Measurements from ENCODE around the gene ZCCHC14. TPM values are rescaled to one million over a fixed set of nuclear protein-coding genes. Genes with fewer than 3 reads are reported as not detected.
A peak's percentile ranks its signal among the peaks of the same experiment; 100 is the strongest.
"Not testable (repeated sequence)": the region's sequence is repeated elsewhere in the genome, so short reads cannot be mapped to it uniquely, and the experiment has no call there.

The ZCCHC14 gene
- total and polyA plus RNA-seq, 4 donors, result 7.4 to 31.1 (median 19.3) TPM

DNA sequence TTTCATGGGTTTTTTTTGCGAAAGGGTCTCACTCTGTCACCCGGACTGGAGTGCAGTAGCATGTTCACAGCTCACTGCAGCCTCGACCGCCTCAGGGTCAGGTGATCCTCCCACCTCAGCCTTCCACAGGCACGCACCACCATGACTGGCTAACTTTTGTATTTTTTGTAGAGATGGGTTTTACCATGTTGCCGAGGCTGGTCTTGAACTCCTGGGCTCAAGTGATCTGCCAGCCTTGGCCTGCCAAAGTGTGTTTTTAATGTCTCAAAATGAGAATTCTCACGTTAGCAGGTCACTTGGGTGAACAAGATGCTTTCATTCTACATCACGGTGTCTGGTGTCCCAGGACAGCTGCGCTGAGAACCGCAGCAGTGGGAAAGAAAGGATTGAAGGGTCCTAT, 112.4 kb downstream of the ZCCHC14 start:
- TF ChIP-seq, protein P1, sequence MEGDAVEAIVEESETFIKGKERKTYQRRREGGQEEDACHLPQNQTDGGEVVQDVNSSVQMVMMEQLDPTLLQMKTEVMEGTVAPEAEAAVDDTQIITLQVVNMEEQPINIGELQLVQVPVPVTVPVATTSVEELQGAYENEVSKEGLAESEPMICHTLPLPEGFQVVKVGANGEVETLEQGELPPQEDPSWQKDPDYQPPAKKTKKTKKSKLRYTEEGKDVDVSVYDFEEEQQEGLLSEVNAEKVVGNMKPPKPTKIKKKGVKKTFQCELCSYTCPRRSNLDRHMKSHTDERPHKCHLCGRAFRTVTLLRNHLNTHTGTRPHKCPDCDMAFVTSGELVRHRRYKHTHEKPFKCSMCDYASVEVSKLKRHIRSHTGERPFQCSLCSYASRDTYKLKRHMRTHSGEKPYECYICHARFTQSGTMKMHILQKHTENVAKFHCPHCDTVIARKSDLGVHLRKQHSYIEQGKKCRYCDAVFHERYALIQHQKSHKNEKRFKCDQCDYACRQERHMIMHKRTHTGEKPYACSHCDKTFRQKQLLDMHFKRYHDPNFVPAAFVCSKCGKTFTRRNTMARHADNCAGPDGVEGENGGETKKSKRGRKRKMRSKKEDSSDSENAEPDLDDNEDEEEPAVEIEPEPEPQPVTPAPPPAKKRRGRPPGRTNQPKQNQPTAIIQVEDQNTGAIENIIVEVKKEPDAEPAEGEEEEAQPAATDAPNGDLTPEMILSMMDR (IDR thresholded peaks at IDR 0.05; ENCODE audit: control extremely low read depth, extremely low read depth), result no peak
- peak overlapping the region in 1 of 2 donors; percentile 22 for H3K27ac ChIP-seq (ENCODE audit: low read depth in 1 of 2, low read length in 1 of 2)
- no peaks in the 10 kb centered on the region for H3K9me3 ChIP-seq (ENCODE audit: control insufficient read depth in 4 of 4, insufficient read depth in 3 of 4, low read length in 3 of 4)
- no peak overlapping the region for H3K9ac ChIP-seq (ENCODE audit: insufficient read depth in 1 of 2, low read length in 2 of 2)
- DNase-seq, result no peak
- no peaks in the 10 kb centered on the region for H3K27me3 ChIP-seq (ENCODE audit: control insufficient read depth in 3 of 3, insufficient read depth in 3 of 3, low read length in 2 of 3)
- WGBS, 2 donors, result 91 to 93% methylated on average over 10 of the region's 10 CpGs
- peaks cover 2 to 18% (median 14%) of the 10 kb centered on the region in 5 donors for H3K4me1 ChIP-seq (ENCODE audit: control insufficient read depth in 5 of 5, insufficient read depth in 5 of 5, low read length in 5 of 5)
- H3K4me3 ChIP-seq, result no peak overlapping the region
- peaks cover 0 to 2% (median 0%) of the 10 kb centered on the region in 4 donors for H3K36me3 ChIP-seq (ENCODE audit: control insufficient read depth in 4 of 4, insufficient read depth in 4 of 4, low read length in 4 of 4)
- ATAC-seq (ENCODE audit: insufficient read depth, low FRiP score), result no peak

DNA sequence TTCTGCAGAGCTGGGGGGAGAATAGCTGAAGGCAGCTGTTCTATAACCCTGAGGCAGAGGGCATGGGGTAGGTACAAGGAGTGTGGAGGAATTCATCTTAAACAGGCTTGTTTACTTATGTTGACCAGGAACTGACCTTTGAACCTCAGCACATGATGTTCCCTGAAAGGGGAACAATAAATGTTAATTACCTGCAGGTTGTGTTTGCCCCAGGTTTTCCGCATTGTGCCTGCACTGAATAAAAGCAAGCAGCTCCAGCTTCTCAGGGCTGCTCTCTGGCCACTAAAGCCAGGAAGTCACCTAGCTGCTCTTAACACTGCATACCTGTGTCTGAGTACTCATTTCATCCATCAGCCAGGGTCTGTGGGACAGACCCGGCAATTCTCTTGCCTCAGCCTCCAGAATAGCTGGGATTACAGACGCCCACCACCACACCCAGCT, 113.5 kb downstream of the ZCCHC14 start:
- DNase-seq; H3K36me3 ChIP-seq (ENCODE audit: control insufficient read depth in 4 of 4, insufficient read depth in 4 of 4, low read length in 4 of 4); H3K4me3 ChIP-seq; H3K9me3 ChIP-seq (ENCODE audit: control insufficient read depth in 4 of 4, insufficient read depth in 3 of 4, low read length in 3 of 4); H3K27me3 ChIP-seq (ENCODE audit: control insufficient read depth in 3 of 3, insufficient read depth in 3 of 3, low read length in 2 of 3); H3K27ac ChIP-seq (ENCODE audit: low read depth in 1 of 2, low read length in 1 of 2); ATAC-seq (ENCODE audit: insufficient read depth, low FRiP score); H3K9ac ChIP-seq (ENCODE audit: insufficient read depth in 1 of 2, low read length in 2 of 2): not testable (repeated sequence)
- peaks cover 2 to 18% (median 10%) of the 10 kb centered on the region in 5 donors for H3K4me1 ChIP-seq (ENCODE audit: control insufficient read depth in 5 of 5, insufficient read depth in 5 of 5, low read length in 5 of 5)
- WGBS, 2 donors, result 92 to 94% methylated on average over 3 of the region's 3 CpGs

DNA sequence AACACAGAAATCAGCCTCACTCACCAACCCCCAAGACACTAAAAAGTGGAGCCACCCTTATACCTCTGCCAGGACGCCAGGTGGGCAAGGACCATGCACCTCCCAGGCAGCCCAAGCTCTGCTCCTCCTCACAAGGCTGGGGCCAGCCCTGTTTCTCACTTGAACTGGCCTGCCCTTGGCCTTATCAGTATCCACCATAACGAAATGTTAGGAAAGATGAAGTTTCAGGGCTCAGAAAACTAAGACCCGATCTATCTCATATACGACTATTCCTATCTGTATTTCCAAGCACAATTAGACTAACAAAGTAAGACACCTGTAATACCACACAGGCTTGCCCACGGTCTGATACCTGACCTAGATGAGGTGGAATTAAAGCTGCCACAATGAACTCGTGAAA, 116.2 kb downstream of the ZCCHC14 start:
- no peaks in the 10 kb centered on the region for H3K9me3 ChIP-seq (ENCODE audit: control insufficient read depth in 4 of 4, insufficient read depth in 3 of 4, low read length in 3 of 4)
- H3K4me3 ChIP-seq, result no peak overlapping the region
- peaks cover 0 to 4% (median under 1%) of the 10 kb centered on the region in 4 donors for H3K36me3 ChIP-seq (ENCODE audit: control insufficient read depth in 4 of 4, insufficient read depth in 4 of 4, low read length in 4 of 4)
- H3K4me1 ChIP-seq (ENCODE audit: control insufficient read depth in 5 of 5, insufficient read depth in 5 of 5, low read length in 5 of 5), result peaks cover 0 to 10% (median 2%) of the 10 kb centered on the region in 5 donors
- H3K27ac ChIP-seq (ENCODE audit: low read depth in 1 of 2, low read length in 1 of 2), result peak overlapping the region in 1 of 2 donors; percentile 80
- H3K27me3 ChIP-seq (ENCODE audit: control insufficient read depth in 3 of 3, insufficient read depth in 3 of 3, low read length in 2 of 3), result no peaks in the 10 kb centered on the region
- WGBS, 2 donors, result 96% methylated on average over 6 of the region's 6 CpGs
- TF ChIP-seq, protein P1 (IDR thresholded peaks at IDR 0.05; ENCODE audit: control extremely low read depth, extremely low read depth), result no peak
- ATAC-seq (ENCODE audit: insufficient read depth, low FRiP score), result no peak
- no peak for DNase-seq
- no peak overlapping the region for H3K9ac ChIP-seq (ENCODE audit: insufficient read depth in 1 of 2, low read length in 2 of 2)

DNA sequence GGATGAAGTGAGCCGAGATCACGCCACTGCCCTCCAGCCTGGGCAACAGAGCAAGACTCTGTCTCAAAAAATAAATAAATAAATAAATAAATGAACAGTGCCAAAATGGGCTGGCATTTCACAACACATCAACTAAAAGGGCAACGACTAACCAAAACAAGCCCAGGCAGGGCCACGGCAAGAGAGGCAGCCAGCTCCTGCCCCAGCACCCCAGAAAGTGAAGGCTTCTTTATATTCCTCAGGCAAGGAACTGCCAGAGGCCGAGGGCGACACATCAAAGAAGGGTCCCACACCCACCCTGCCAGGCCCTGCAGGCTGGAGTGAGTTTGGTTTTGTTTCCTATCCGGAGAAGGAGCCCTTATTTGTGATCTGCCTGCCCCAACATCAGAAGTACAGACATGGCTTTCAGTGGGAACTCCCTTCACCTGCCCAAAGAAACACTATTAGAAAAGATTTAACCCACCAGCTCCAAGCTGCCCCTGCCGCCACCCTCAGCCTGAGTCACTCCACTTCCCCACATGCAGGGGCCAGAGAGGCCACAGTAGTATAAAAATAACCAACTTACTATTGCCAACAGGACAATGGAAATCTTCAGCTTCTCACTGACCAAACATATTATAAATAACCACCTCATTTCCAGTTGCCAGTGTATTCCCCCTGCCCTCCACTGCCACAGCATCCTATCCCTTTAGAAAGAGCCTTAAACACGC, 117.2 kb downstream of the ZCCHC14 start:
- H3K9me3 ChIP-seq (ENCODE audit: control insufficient read depth in 4 of 4, insufficient read depth in 3 of 4, low read length in 3 of 4), result no peaks in the 10 kb centered on the region
- WGBS, 2 donors, result 77 to 86% methylated on average over 9 of the region's 9 CpGs
- H3K9ac ChIP-seq (ENCODE audit: insufficient read depth in 1 of 2, low read length in 2 of 2), result no peak overlapping the region
- H3K27ac ChIP-seq (ENCODE audit: low read depth in 1 of 2, low read length in 1 of 2), result peak overlapping the region in 1 of 2 donors; percentile 80
- H3K36me3 ChIP-seq (ENCODE audit: control insufficient read depth in 4 of 4, insufficient read depth in 4 of 4, low read length in 4 of 4), result peaks cover 0 to 4% (median under 1%) of the 10 kb centered on the region in 4 donors
- peaks cover 0 to under 1% (median 0%) of the 10 kb centered on the region in 5 donors for H3K4me1 ChIP-seq (ENCODE audit: control insufficient read depth in 5 of 5, insufficient read depth in 5 of 5, low read length in 5 of 5)
- DNase-seq (no peak), ATAC-seq (ENCODE audit: insufficient read depth, low FRiP score) (no peak)
- no peaks in the 10 kb centered on the region for H3K27me3 ChIP-seq (ENCODE audit: control insufficient read depth in 3 of 3, insufficient read depth in 3 of 3, low read length in 2 of 3)
- H3K4me3 ChIP-seq, result no peak overlapping the region
- TF ChIP-seq, protein P1 (IDR thresholded peaks at IDR 0.05; ENCODE audit: control extremely low read depth, extremely low read depth), result no peak

Data from lung (tissue), 12 donors.